Neural progenitor cell (in vitro differentiated cells): Measurements from ENCODE around the gene TCEA3. TPM values are rescaled to one million over a fixed set of nuclear protein-coding genes. Genes with fewer than 3 reads are reported as not detected.

Experiments
- DNase-seq: peaks from one replicate; pipeline ENCODE4 v3.0.0-alpha.2; 2016; ENCODE audit warnings: low spot score
- H2AFZ ChIP-seq: fragments of 200-600 bp; sonication (generic); replicated peaks from 2 replicates; pipeline ENCODE4 v1.6.1; 2016; ENCODE audit warnings: antibody characterized with exemption
- H3F3A ChIP-seq: fragments of 200-600 bp; sonication (generic); 2 replicates; pipeline ENCODE4 v1.6.1; 2016; ENCODE audit warnings: antibody characterized with exemption, low read depth
- H3K27ac ChIP-seq: fragments of 200-600 bp; sonication (generic); 2 replicates; pipeline ENCODE4 v1.5.1; 2016; ENCODE audit warnings: mild to moderate bottlenecking
- H3K27me3 ChIP-seq: fragments of 200-600 bp; sonication (generic); 2 replicates; pipeline ENCODE4 v1.6.1; 2016; ENCODE audit warnings: mild to moderate bottlenecking, moderate library complexity
- H3K36me3 ChIP-seq: fragments of 200-600 bp; sonication (generic); 2 replicates; pipeline ENCODE4 v1.5.1; 2016
- H3K4me1 ChIP-seq: fragments of 200-600 bp; sonication (generic); 2 replicates; pipeline ENCODE4 v1.6.1; 2016; ENCODE audit warnings: mixed run types
- H3K4me2 ChIP-seq: fragments of 200-600 bp; sonication (generic); 2 replicates; pipeline ENCODE4 v1.6.1; 2016
- H3K4me3 ChIP-seq: fragments of 200-600 bp; sonication (generic); 2 replicates; pipeline ENCODE4 v1.5.1; 2016
- H3K79me2 ChIP-seq: fragments of 200-600 bp; sonication (generic); 2 replicates; pipeline ENCODE4 v1.6.1; 2016; ENCODE audit warnings: low read depth
- H3K9ac ChIP-seq: fragments of 200-600 bp; sonication (generic); 2 replicates; pipeline ENCODE4 v1.6.1; 2016
- H3K9me3 ChIP-seq: fragments of 200-600 bp; sonication (generic); 2 replicates; pipeline ENCODE4 v1.5.1; 2016; ENCODE audit warnings: low read depth
- H4K20me1 ChIP-seq: fragments of 200-600 bp; sonication (generic); 2 replicates; pipeline ENCODE4 v1.6.1; 2016; ENCODE audit warnings: low read depth
- H3K27ac Mint-ChIP-seq: 3 replicates; pipeline ENCODE4 v1.8.0; 2021; ENCODE audit warnings: mixed read lengths
- H3K27me3 Mint-ChIP-seq: 2 replicates; pipeline ENCODE4 v1.8.0; 2022; ENCODE audit warnings: low read depth, mild to moderate bottlenecking, inconsistent platforms, moderate library complexity, mixed read lengths; ENCODE audit not compliant: insufficient read depth
- H3K36me3 Mint-ChIP-seq: 3 replicates; pipeline ENCODE4 v1.8.0; 2021; ENCODE audit warnings: mixed read lengths
- H3K4me1 Mint-ChIP-seq: 3 replicates; pipeline ENCODE4 v1.8.0; 2021; ENCODE audit warnings: mixed read lengths
- H3K4me3 Mint-ChIP-seq: 3 replicates; pipeline ENCODE4 v1.8.0; 2021; ENCODE audit warnings: mild to moderate bottlenecking, moderate library complexity, mixed read lengths
- H3K9me3 Mint-ChIP-seq: 3 replicates; pipeline ENCODE4 v1.8.0; 2020; ENCODE audit warnings: mixed read lengths
- CTCF ChIP-seq: fragments of 200-600 bp; sonication (generic); IDR thresholded peaks from 2 replicates; pipeline ENCODE4 v1.5.1; 2017; ENCODE audit warnings: antibody characterized with exemption, mild to moderate bottlenecking
- EZH2 ChIP-seq: fragments of 200-600 bp; sonication (generic); IDR thresholded peaks from 2 replicates; pipeline ENCODE4 v1.6.1; 2017; ENCODE audit warnings: antibody characterized with exemption, mild to moderate bottlenecking, moderate library complexity
- EZH2phosphoT487 ChIP-seq: fragments of 200-600 bp; sonication (generic); IDR thresholded peaks from 2 replicates; pipeline ENCODE4 v1.6.1; 2017; ENCODE audit warnings: antibody characterized with exemption
- total RNA-seq: library from RNA; depleted of rRNA; stranded (reverse); fragments of >200 nt; gene quantifications from 2 replicates; pipeline ENCODE4 v1.2.3, GENCODE V29; 2015; ENCODE audit warnings: low replicate concordance

The TCEA3 gene
- total RNA-seq, 1 donor from 2014 or later = 0.54 TPM

- peaks cover 5% of the 10 kb centered on the region for H3K36me3 Mint-ChIP-seq
- H3K27ac Mint-ChIP-seq = no peak overlapping the region
- Histone ChIP-seq H3K4me2 (no peak overlapping the region), H3K36me3 (no peaks in the 10 kb centered on the region), H4K20me1 (no peaks in the 10 kb centered on the region), H3K9ac (no peak overlapping the region), H3K4me1 (peaks cover 8% of the 10 kb centered on the region), H3K27ac (no peak overlapping the region), H3K79me2 (no peaks in the 10 kb centered on the region), H3K27me3 (peaks cover 97% of the 10 kb centered on the region), H3K4me3 (no peak overlapping the region), H3F3A (peaks cover 14% of the 10 kb centered on the region), H2AFZ (no peak overlapping the region), H3K9me3 (no peaks in the 10 kb centered on the region)
- H3K27me3 Mint-ChIP-seq = peaks cover 10% of the 10 kb centered on the region
- H3K9me3 Mint-ChIP-seq = peaks cover 3% of the 10 kb centered on the region
- no peak overlapping the region for H3K4me3 Mint-ChIP-seq
- no peak for TF ChIP-seq EZH2
- TF ChIP-seq EZH2phosphoT487 = no peak
- no peak for TF ChIP-seq CTCF
- DNase-seq = no peak
- peaks cover 25% of the 10 kb centered on the region for H3K4me1 Mint-ChIP-seq
Measured at GRCh38 chr1:23396380-23396779, 28.2 kb downstream of the TCEA3 start.

- Mint-ChIP-seq H3K27ac (no peak overlapping the region), H3K36me3 (peaks cover 5% of the 10 kb centered on the region), H3K27me3 (peaks cover 10% of the 10 kb centered on the region), H3K4me3 (no peak overlapping the region), H3K9me3 (peaks cover 3% of the 10 kb centered on the region), H3K4me1 (peaks cover 25% of the 10 kb centered on the region)
- Histone ChIP-seq H3F3A (peaks cover 14% of the 10 kb centered on the region), H3K27me3 (peaks cover 97% of the 10 kb centered on the region), H3K9me3 (no peaks in the 10 kb centered on the region), H3K27ac (no peak overlapping the region), H3K9ac (no peak overlapping the region), H2AFZ (no peak overlapping the region), H4K20me1 (no peaks in the 10 kb centered on the region), H3K79me2 (no peaks in the 10 kb centered on the region), H3K4me3 (no peak overlapping the region), H3K36me3 (no peaks in the 10 kb centered on the region), H3K4me2 (no peak overlapping the region), H3K4me1 (peaks cover 8% of the 10 kb centered on the region)
- DNase-seq = no peak
- no peak for TF ChIP-seq CTCF
- TF ChIP-seq EZH2 = no peak
- no peak for TF ChIP-seq EZH2phosphoT487
Measured at GRCh38 chr1:23395849-23396248, 28.7 kb downstream of the TCEA3 start.

GRCh38 chr1:23395154-23395724 is 29.3 kb downstream of the TCEA3 start:
- H3K9ac ChIP-seq = no peak overlapping the region
- H3K4me3 ChIP-seq = no peak overlapping the region
- H2AFZ ChIP-seq = no peak overlapping the region
- DNase-seq = no peak
- no peak overlapping the region for H3K27ac ChIP-seq
- peaks cover 13% of the 10 kb centered on the region for H3K27me3 Mint-ChIP-seq
- peak overlapping the region; percentile 94 for H3K27ac Mint-ChIP-seq
- H4K20me1 ChIP-seq = no peaks in the 10 kb centered on the region
- peaks cover 8% of the 10 kb centered on the region for H3K4me1 ChIP-seq
- H3K9me3 Mint-ChIP-seq = peaks cover 3% of the 10 kb centered on the region
- no peaks in the 10 kb centered on the region for H3K79me2 ChIP-seq
- no peaks in the 10 kb centered on the region for H3K36me3 ChIP-seq
- H3K27me3 ChIP-seq = peaks cover 97% of the 10 kb centered on the region
- peak overlapping the region; percentile 50 for H3K4me3 Mint-ChIP-seq
- peaks cover 14% of the 10 kb centered on the region for H3F3A ChIP-seq
- no peaks in the 10 kb centered on the region for H3K9me3 ChIP-seq
- H3K4me1 Mint-ChIP-seq = peaks cover 26% of the 10 kb centered on the region
- peak overlapping the region; percentile 25 for H3K4me2 ChIP-seq
- H3K36me3 Mint-ChIP-seq = peaks cover 5% of the 10 kb centered on the region
- TF ChIP-seq EZH2phosphoT487 = no peak
- TF ChIP-seq CTCF = no peak
- TF ChIP-seq EZH2 = no peak
